Heart right ventricle (tissue), 16 donors: ENCODE measurements around the gene SSNA1. TPM values are rescaled to one million over a fixed set of nuclear protein-coding genes. Genes with fewer than 3 reads are reported as not detected.

ENCODE experiments used
- ATAC-seq, 8 donors: fragments of 200-7000 bp; cut with Tn5 transposase; one replicate each; pipeline ENCODE4 v1.9.1; 2020; ENCODE audit warnings: mild to moderate bottlenecking in 8 of 8, moderate library complexity in 8 of 8, moderate number of reproducible peaks in 1 of 8
- DNase-seq, 2 donors: peaks; one replicate each; pipeline ENCODE4 v3.0.0-alpha.2; 2020
- H3K27ac ChIP-seq, 10 donors: fragments of 200-600 bp; sonication (generic) in 2 of 10; one replicate each; pipeline versions ENCODE4 v1.5.0 to v1.8.0; 2020 to 2022; ENCODE audit warnings: mild to moderate bottlenecking in 3 of 10
- H3K27me3 ChIP-seq, 7 donors: fragments of 200-600 bp; one replicate each; pipeline ENCODE4 v1.8.0; 2021 to 2022; ENCODE audit warnings: mild to moderate bottlenecking in 2 of 7
- H3K36me3 ChIP-seq, 9 donors: fragments of 200-600 bp; sonication (generic) in 1 of 9; one replicate each; pipeline versions ENCODE4 v1.5.0 to v1.8.0; 2020 to 2022; ENCODE audit warnings: mild to moderate bottlenecking in 2 of 9
- H3K4me1 ChIP-seq, 9 donors: fragments of 200-600 bp; sonication (generic) in 1 of 9; one replicate each; pipeline versions ENCODE4 v1.5.0 to v1.8.0; 2020 to 2022; ENCODE audit warnings: mild to moderate bottlenecking in 4 of 9
- H3K4me3 ChIP-seq, 10 donors: fragments of 200-600 bp; sonication (generic) in 2 of 10; one replicate each; pipeline versions ENCODE4 v1.5.0 to v1.8.0; 2020 to 2022; ENCODE audit warnings: mild to moderate bottlenecking in 7 of 10, moderate library complexity in 2 of 10
- H3K9me3 ChIP-seq, 11 donors: fragments of 200-600 bp in 10 of 11; sonication (generic) in 2 of 11; one replicate each; pipeline versions ENCODE4 v1.5.0 to v1.8.0; 2013 to 2022; ENCODE audit warnings: mild to moderate bottlenecking in 2 of 11, control low read depth in 1 of 11, moderate library complexity in 1 of 11
- WGBS, 2 donors: extraction: QIAGEN DNeasy Blood & Tissue Kit; methylation state at CpG; one replicate each; pipeline ENCODE4 v1.1.7; 2013; ENCODE audit warnings: inconsistent platforms in 1 of 2; 5-methylcytosine and 5-hydroxymethylcytosine counted together
- intact Hi-C, 10 donors: fragments of 100-400 bp; cut with DNase I; formaldehyde crosslinking; loops; one replicate each; pipeline versions ENCODE4 v1.11.1 to v1.14.2; 2022
- polyA plus RNA-seq, 2 donors: library from polyadenylated mRNA; stranded (reverse); fragments of 200-250 nt; gene quantifications; one replicate each; pipeline ENCODE4 v1.2.3, GENCODE V29; 2013
- total RNA-seq, 10 donors: library from RNA; stranded (reverse); fragmentation: NEBNext Ultra II Directional in 3 of 10; extraction: Animal tissue kit (Norgen Biotek cat#: 25700) in 3 of 10; gene quantifications; one replicate each; pipeline versions ENCODE4 v1.2.1 to v1.2.4, GENCODE V29; 2021 to 2023
- TF ChIP-seq, protein P1 (sequence below), 9 donors: fragments of 200-600 bp; sonication (generic) in 2 of 9; IDR thresholded peaks; one replicate each; pipeline versions ENCODE4 v1.5.0 to v1.8.0; 2021 to 2022; ENCODE audit warnings: antibody characterized with exemption in 9 of 9, mild to moderate bottlenecking in 5 of 9, moderate library complexity in 1 of 9
- donor health status: Arrhythmogenic right ventricular cardiomyopathy.
- donor health status: ischemic (EF 13 %, LVEDD 7.1; RV severe dilation, severe dysfunction).
- donor health status: healthy with polysubstance abuse.
- donor health status: DM: no; HTN: yes; CAD: no.
- donor health status: DM: no; HTN: no; CAD: no.
- donor health status: ischemic (EF 25% LVEDD 6.9; RV normal size, moderate dysfunction).
- donor health status: ischemic (EF 25% LVEDD 5.7; RV mildly dilated, moderate dysfunction).
- donor health status: healthy.
- donor health status: DM: yes; HTN: yes; CAD: no.
- donor health status: Ischemic cardiomyopathy.
- donor health status: ischemic (EF 35%, LVEDD 5.7; RV mildly dilated, moderate dysfunction).
- donor health status: nonischemic (EF 11% LVEDD 7.7; RV severe dilation, severe dysfunction).
- donor health status: DM: yes; HTN: yes; CAD: no.
- donor health status: PGD.
- donor health status: ischemic (EF 29% LVEDD 5.4; RV normal size, mild dysfunction).
- donor health status: nonischemic (EF 23%, LVEDD 6.1; RV moderate dilation, normal function).

Gene SSNA1
- total and polyA plus RNA-seq, 12 donors, result 47.3 to 168 (median 57.6) TPM

DNA sequence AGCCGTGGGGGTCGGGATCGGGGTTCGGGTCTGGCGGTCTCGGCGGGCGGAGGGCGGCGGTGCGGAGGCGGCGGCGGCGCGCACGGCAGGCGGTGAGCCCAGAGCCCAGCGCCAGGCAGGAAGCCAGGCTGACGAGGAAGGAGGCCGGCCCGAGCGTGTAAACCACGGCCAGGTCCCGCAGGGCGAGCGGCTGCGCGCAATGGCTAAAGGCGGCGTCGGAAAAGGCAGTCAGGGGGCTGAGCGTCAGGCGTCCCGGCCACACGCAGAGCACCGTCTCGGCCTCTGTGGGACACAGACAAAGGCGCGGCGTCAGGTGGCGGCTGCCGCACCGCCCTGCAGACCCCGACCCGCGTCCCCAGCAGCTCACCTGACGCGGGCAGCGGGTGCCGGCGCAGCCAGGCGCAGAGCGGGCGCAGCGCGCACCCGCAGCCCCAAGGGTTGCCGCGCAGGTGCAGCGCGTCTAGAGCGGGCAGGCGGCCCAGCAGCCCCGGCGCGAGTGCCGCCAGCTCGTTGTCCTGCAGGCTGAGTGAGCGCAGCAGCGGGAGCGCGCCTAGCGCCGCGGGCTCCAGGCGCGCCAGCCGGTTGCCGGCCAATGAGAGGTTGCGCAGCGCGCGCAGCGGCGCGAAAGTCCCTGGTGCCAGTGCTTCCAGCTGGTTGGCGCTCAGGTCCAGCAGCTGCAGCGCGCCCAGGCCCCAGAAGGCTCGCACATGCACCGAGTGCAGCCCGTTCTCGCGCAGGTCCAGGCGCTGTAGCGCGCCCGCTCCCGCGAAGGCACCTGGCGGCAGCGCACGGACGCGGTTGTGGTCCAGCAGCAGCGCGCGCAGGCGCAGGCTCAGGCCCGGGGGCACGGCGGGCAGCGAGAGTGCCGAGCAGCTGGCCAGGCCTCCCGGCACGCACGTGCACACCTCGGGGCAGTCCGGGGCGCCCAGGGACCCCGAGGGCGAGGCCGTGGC, 19.3 kb upstream of the SSNA1 start:
- H3K27ac ChIP-seq, result no peak overlapping the region
- peak overlapping the region in 9 of 10 donors; percentile 32 to 52 (median 41) for H3K4me3 ChIP-seq
- peaks cover 13 to 30% (median 21%) of the 10 kb centered on the region in 9 donors for H3K4me1 ChIP-seq
- H3K27me3 ChIP-seq, result peaks cover 50 to 96% (median 75%) of the 10 kb centered on the region in 7 donors
- H3K36me3 ChIP-seq, result no peaks in the 10 kb centered on the region
- no peak for DNase-seq
- TF ChIP-seq, protein P1, sequence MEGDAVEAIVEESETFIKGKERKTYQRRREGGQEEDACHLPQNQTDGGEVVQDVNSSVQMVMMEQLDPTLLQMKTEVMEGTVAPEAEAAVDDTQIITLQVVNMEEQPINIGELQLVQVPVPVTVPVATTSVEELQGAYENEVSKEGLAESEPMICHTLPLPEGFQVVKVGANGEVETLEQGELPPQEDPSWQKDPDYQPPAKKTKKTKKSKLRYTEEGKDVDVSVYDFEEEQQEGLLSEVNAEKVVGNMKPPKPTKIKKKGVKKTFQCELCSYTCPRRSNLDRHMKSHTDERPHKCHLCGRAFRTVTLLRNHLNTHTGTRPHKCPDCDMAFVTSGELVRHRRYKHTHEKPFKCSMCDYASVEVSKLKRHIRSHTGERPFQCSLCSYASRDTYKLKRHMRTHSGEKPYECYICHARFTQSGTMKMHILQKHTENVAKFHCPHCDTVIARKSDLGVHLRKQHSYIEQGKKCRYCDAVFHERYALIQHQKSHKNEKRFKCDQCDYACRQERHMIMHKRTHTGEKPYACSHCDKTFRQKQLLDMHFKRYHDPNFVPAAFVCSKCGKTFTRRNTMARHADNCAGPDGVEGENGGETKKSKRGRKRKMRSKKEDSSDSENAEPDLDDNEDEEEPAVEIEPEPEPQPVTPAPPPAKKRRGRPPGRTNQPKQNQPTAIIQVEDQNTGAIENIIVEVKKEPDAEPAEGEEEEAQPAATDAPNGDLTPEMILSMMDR (IDR thresholded peaks at IDR 0.05), result no peak
- peak in 6 of 8 donors; percentile 25 to 59 (median 30) for ATAC-seq
- intact Hi-C loops, result no loop called here
- 0 to 1% methylated on average over 119 to 124 of the region's 124 CpGs for WGBS, 2 donors
- H3K9me3 ChIP-seq, result no peaks in the 10 kb centered on the region

DNA sequence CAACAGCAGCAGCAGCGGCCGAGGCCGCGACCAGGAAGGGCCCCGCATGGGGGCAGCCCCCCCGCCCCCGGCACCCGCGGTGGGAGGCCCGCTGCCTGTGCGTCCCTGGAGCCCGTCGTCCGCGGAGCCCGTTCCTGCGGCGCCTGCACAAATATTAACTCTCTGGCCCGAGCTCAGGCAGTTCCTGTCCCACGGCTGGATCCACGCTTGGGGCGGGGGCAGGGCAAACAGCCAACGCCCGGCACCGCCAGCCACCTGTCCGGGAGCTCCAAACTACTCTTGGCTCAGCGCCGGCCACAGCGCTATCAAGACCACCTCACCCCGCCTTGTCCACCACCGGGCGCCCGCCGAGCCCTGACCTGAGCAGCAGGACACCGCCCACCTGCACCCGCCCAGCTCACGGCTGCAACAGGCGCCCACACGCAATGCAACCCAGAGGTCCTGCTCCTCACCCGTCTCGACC, 18.5 kb upstream of the SSNA1 start, which contains the start of gene LRRC26:
LRRC26 (minus strand) TSS at position 156 of the 463 bp plus-strand sequence; CDS start at position 48, 108 bp downstream.
- Histone ChIP-seq H3K27me3 (peaks cover 42 to 93% (median 67%) of the 10 kb centered on the region in 7 donors), H3K36me3 (no peaks in the 10 kb centered on the region), H3K4me3 (peak within 1 kb of the TSS in 9 of 10 donors; percentile 32 to 52 (median 41)), H3K9me3 (no peaks in the 10 kb centered on the region), H3K27ac (no peak within 1 kb of the TSS), H3K4me1 (peaks cover 13 to 32% (median 21%) of the 10 kb centered on the region in 9 donors)
- TF ChIP-seq, protein P1 (IDR thresholded peaks at IDR 0.05), result no peak
- 7 to 8% methylated on average over 41 of the region's 41 CpGs for WGBS, 2 donors
- intact Hi-C loops, result loop anchor here in 1 of 10 donors (5.0 kb wide), 1 partner anchor 33 kb away; the partner anchor contains the start of gene GRIN1
- ATAC-seq (no peak), DNase-seq (no peak)

DNA sequence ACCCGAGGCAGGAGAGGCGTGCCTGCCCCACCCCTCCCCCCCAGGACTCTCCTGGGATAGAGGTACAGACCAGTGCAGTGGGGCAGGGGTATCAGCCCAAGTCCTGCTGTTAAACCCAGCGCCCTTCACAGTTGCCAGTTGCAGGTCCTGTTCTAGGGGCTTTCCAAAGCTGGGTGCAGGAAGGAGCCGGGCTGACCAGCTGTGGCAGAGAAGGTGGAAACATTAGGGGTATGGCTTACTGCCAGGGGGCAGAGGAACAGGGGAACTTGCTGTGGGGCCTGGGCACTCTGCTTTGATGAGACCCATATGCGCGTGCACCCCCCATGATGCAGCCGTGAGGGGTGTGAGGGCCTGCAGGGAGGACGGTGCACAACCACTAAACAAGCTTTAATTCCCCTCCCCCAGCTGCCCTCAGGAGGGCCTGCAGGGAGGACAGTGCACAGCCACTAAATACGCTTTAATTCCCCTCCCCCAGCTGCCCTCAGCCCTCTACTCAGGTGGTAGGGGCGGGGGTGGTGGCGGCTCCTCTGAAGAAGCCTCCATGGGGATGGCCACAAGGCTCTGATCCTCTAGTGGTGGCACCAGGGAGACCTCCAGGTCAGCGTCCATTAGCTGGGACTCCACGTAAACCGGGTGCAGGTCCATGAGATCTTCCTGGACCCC, 17.9 kb upstream of the SSNA1 start:
- H3K27me3 ChIP-seq, result peaks cover 35 to 93% (median 60%) of the 10 kb centered on the region in 7 donors
- no peak overlapping the region for H3K4me3 ChIP-seq
- TF ChIP-seq, protein P1 (IDR thresholded peaks at IDR 0.05), result no peak
- no peaks in the 10 kb centered on the region for H3K9me3 ChIP-seq
- H3K36me3 ChIP-seq, result no peaks in the 10 kb centered on the region
- no peak for DNase-seq
- peaks cover 13 to 35% (median 21%) of the 10 kb centered on the region in 9 donors for H3K4me1 ChIP-seq
- H3K27ac ChIP-seq, result no peak overlapping the region
- WGBS, 2 donors, result 41 to 43% methylated on average over 14 of the region's 14 CpGs
- intact Hi-C loops, result loop anchor here in 1 of 10 donors (5.0 kb wide), 1 partner anchor 33 kb away; the partner anchor contains the start of gene GRIN1
- no peak for ATAC-seq
